Heart left ventricle (tissue), 16 donors: ENCODE data around the gene ATP1B2. TPM values are rescaled to one million over a fixed set of nuclear protein-coding genes. Genes with fewer than 3 reads are reported as not detected.

Experiments
- ATAC-seq, 4 donors: fragments of 200-7000 bp; cut with Tn5 transposase; one replicate each; pipeline ENCODE4 v1.9.1; 2020 to 2022; ENCODE audit warnings: moderate library complexity in 4 of 4, mild to moderate bottlenecking in 3 of 4, moderate number of reproducible peaks in 1 of 4
- DNase-seq, 5 donors: peaks; one replicate each; pipeline ENCODE4 v3.0.0-alpha.2; 2020
- H3K27ac ChIP-seq, 12 donors: fragments of 200-600 bp; sonication (generic) in 4 of 12; one replicate each; pipeline versions ENCODE4 v1.5.0 to v1.8.0; 2016 to 2022; ENCODE audit warnings: mild to moderate bottlenecking in 2 of 12
- H3K27me3 ChIP-seq, 9 donors: fragments of 200-600 bp; sonication (generic) in 2 of 9; one replicate each; pipeline versions ENCODE4 v1.5.1 to v1.8.0; 2016 to 2022; ENCODE audit warnings: mild to moderate bottlenecking in 3 of 9
- H3K36me3 ChIP-seq, 9 donors: fragments of 200-600 bp; sonication (generic) in 2 of 9; one replicate each; pipeline versions ENCODE4 v1.5.0 to v1.8.0; 2018 to 2022; ENCODE audit warnings: mild to moderate bottlenecking in 2 of 9
- H3K4me1 ChIP-seq, 12 donors: fragments of 200-600 bp; sonication (generic) in 4 of 12; one replicate each; pipeline versions ENCODE4 v1.5.0 to v1.8.0; 2016 to 2022; ENCODE audit warnings: mild to moderate bottlenecking in 3 of 12
- H3K4me3 ChIP-seq, 12 donors: fragments of 200-600 bp; sonication (generic) in 4 of 12; one replicate each; pipeline versions ENCODE4 v1.5.0 to v1.8.0; 2017 to 2022; ENCODE audit warnings: mild to moderate bottlenecking in 9 of 12, moderate library complexity in 4 of 12
- H3K9me3 ChIP-seq, 12 donors: fragments of 200-600 bp; sonication (generic) in 4 of 12; one replicate each; pipeline versions ENCODE4 v1.5.0 to v1.8.0; 2016 to 2022; ENCODE audit warnings: mild to moderate bottlenecking in 1 of 12
- CTCF ChIP-seq, 12 donors: fragments of 200-600 bp; sonication (generic) in 4 of 12; IDR thresholded peaks; one replicate each; pipeline versions ENCODE4 v1.5.0 to v1.8.0; 2018 to 2022; ENCODE audit warnings: antibody characterized with exemption in 12 of 12, mild to moderate bottlenecking in 5 of 12
- POLR2A ChIP-seq, 2 donors: fragments of 450-650 bp; IDR thresholded peaks; one replicate each; pipeline ENCODE4 v1.6.1; 2017; ENCODE audit warnings: antibody characterized with exemption in 2 of 2, mild to moderate bottlenecking in 2 of 2, moderate library complexity in 2 of 2
- WGBS, 4 donors: extraction: QIAGEN DNeasy Blood & Tissue Kit in 2 of 4; methylation state at CpG; one replicate each; pipeline versions ENCODE4 v1.1.5 to v1.1.7; 2013 to 2018; 5-methylcytosine and 5-hydroxymethylcytosine counted together
- intact Hi-C, 10 donors: fragments of 100-400 bp; cut with DNase I; formaldehyde crosslinking; loops; one replicate each; pipeline versions ENCODE4 v1.11.1 to v1.14.2; 2022
- polyA plus RNA-seq, 2 donors: library from polyadenylated mRNA; stranded (reverse); fragments of 200-250 nt; gene quantifications; one replicate each; pipeline ENCODE4 v1.2.3, GENCODE V29; 2013
- total RNA-seq, 9 donors: library from RNA; depleted of rRNA in 2 of 9; stranded (reverse); fragments of >200 nt in 2 of 9; fragmentation: NEBNext Ultra II Directional in 3 of 9; extraction: Animal tissue kit (Norgen Biotek cat#: 25700) in 3 of 9; gene quantifications; one replicate each; pipeline versions ENCODE4 v1.1.0 to v1.2.4, GENCODE V29; 2016 to 2023
- donor health status: ischemic (EF 13 %, LVEDD 7.1; RV severe dilation, severe dysfunction).
- donor health status: healthy with polysubstance abuse.
- donor health status: DM: no; HTN: yes; CAD: no.
- donor health status: DM: no; HTN: no; CAD: no.
- donor health status: ischemic (EF 25% LVEDD 6.9; RV normal size, moderate dysfunction).
- donor health status: ischemic (EF 25% LVEDD 5.7; RV mildly dilated, moderate dysfunction).
- donor health status: healthy.
- donor health status: DM: yes; HTN: yes; CAD: no.
- donor health status: ischemic (EF 35%, LVEDD 5.7; RV mildly dilated, moderate dysfunction).
- donor health status: nonischemic (EF 11% LVEDD 7.7; RV severe dilation, severe dysfunction).
- donor health status: DM: yes; HTN: yes; CAD: no.
- donor health status: PGD.
- donor health status: ischemic (EF 29% LVEDD 5.4; RV normal size, mild dysfunction).
- donor health status: nonischemic (EF 23%, LVEDD 6.1; RV moderate dilation, normal function).

ATP1B2 gene
- total and polyA plus RNA-seq, 11 donors = 0.60 to 6.6 (median 2.9) TPM

GRCh38 chr17:7611635-7612293 is 39.0 kb upstream of the ATP1B2 start:
- DNase-seq (no peak), ATAC-seq (no peak)
- TF ChIP-seq CTCF (IDR thresholded peaks at IDR 0.05) = no peak
- TF ChIP-seq POLR2A (IDR thresholded peaks at IDR 0.05) = no peak
- Histone ChIP-seq H3K4me3 (peak overlapping the region in 1 of 12 donors; percentile 1), H3K27me3 (no peaks in the 10 kb centered on the region), H3K4me1 (peaks cover 4 to 54% (median 33%) of the 10 kb centered on the region in 12 donors), H3K27ac (peak overlapping the region in 4 of 12 donors; percentile 4 to 40 (median 20)), H3K9me3 (no peaks in the 10 kb centered on the region), H3K36me3 (peaks cover 0 to 24% (median 9%) of the 10 kb centered on the region in 9 donors)
- WGBS, 4 donors = 48 to 58% (median 51%) methylated on average over 3 of the region's 3 CpGs
- intact Hi-C loops = no loop called here

- DNase-seq (no peak), ATAC-seq (no peak)
- intact Hi-C loops = no loop called here
- H3K36me3 ChIP-seq = peaks cover 0 to 24% (median 9%) of the 10 kb centered on the region in 9 donors
- H3K4me3 ChIP-seq = peak overlapping the region in 1 of 12 donors; percentile 8
- no peaks in the 10 kb centered on the region for H3K27me3 ChIP-seq
- H3K4me1 ChIP-seq = peaks cover 4 to 51% (median 33%) of the 10 kb centered on the region in 12 donors
- H3K27ac ChIP-seq = peak overlapping the region in 4 of 12 donors; percentile 4 to 96 (median 20)
- 88 to 94% (median 91%) methylated on average over 1 of the region's 1 CpG for WGBS, 4 donors
- TF ChIP-seq CTCF (IDR thresholded peaks at IDR 0.05) (no peak), POLR2A (IDR thresholded peaks at IDR 0.05) (no peak)
- no peaks in the 10 kb centered on the region for H3K9me3 ChIP-seq
Measured at GRCh38 chr17:7612294-7612640, 38.5 kb upstream of the ATP1B2 start.

- H3K4me1 ChIP-seq = peaks cover 4 to 51% (median 33%) of the 10 kb centered on the region in 12 donors
- H3K36me3 ChIP-seq = peaks cover 0 to 21% (median 9%) of the 10 kb centered on the region in 9 donors
- TF ChIP-seq POLR2A (IDR thresholded peaks at IDR 0.05) (no peak), CTCF (IDR thresholded peaks at IDR 0.05) (no peak)
- H3K9me3 ChIP-seq = no peaks in the 10 kb centered on the region
- no peak for ATAC-seq
- no peaks in the 10 kb centered on the region for H3K27me3 ChIP-seq
- WGBS, 4 donors = 6 to 10% (median 7%) methylated on average over 20 of the region's 20 CpGs
- peak overlapping the region; percentile 68 to 98 (median 86) for H3K4me3 ChIP-seq
- DNase-seq = no peak
- intact Hi-C loops = no loop called here
- peak overlapping the region; percentile 81 to 96 (median 94) for H3K27ac ChIP-seq
Measured at GRCh38 chr17:7613769-7614424, 36.8 kb upstream of the ATP1B2 start.
